ENCODE data around the gene SLC2A9.

- TF ChIP-seq CTBP1 (IDR thresholded peaks at IDR 0.05; ENCODE audit: borderline replicate concordance) (no peak), SUZ12 (IDR thresholded peaks at IDR 0.05) (no peak), HDGF (IDR thresholded peaks at IDR 0.05; ENCODE audit: borderline replicate concordance) (no peak), NFRKB (IDR thresholded peaks at IDR 0.05) (no peak), L3MBTL2 (conservative IDR thresholded peaks at IDR 0.05) (no peak)
Measured at GRCh38 chr4:9933956-9934355, 87.3 kb downstream of the SLC2A9 start.
